HFF-Myc (cell line): ENCODE data around the gene STEAP4.

Source experiments
- DNase-seq: peaks from one replicate; pipeline ENCODE4 v3.0.0-alpha.2; 2011; ENCODE audit warnings: low read depth; ENCODE audit errors: extremely low read depth
- H3K4me3 ChIP-seq: replicated peaks from 2 replicates; pipeline ENCODE4 v1.5.1; 2011; ENCODE audit warnings: low read depth, mild to moderate bottlenecking, control low read depth, low read length
- CTCF ChIP-seq: IDR thresholded peaks from 2 replicates; pipeline ENCODE4 v1.5.1; 2012; ENCODE audit warnings: mild to moderate bottlenecking, low read depth, low read length, control low read depth; ENCODE audit errors: missing control alignments

Gene STEAP4

GRCh38 chr7:88306590-88307048, at the start of gene STEAP4:
Gene STEAP4 (minus strand): TSS chr7:88306894. CDS start chr7:88284269, 22,625 bp downstream.
- no peak for DNase-seq
- no peak within 1 kb of the TSS for H3K4me3 ChIP-seq
- no peak for TF ChIP-seq CTCF

GRCh38 chr7:88355011-88355410, 48.3 kb upstream of the STEAP4 start:
- TF ChIP-seq CTCF = no peak
- no peak for DNase-seq

GRCh38 chr7:88350118-88350517, 43.4 kb upstream of the STEAP4 start:
- no peak overlapping the region for H3K4me3 ChIP-seq
- no peak for DNase-seq
- no peak for TF ChIP-seq CTCF

More at GRCh38 chr7:88355011-88355410, 48.3 kb upstream of the STEAP4 start:
- no peak overlapping the region for H3K4me3 ChIP-seq

GRCh38 chr7:88347517-88347916, 40.8 kb upstream of the STEAP4 start:
- no peak for DNase-seq

GRCh38 chr7:88347090-88347489, 40.4 kb upstream of the STEAP4 start:
- no peak overlapping the region for H3K4me3 ChIP-seq
- DNase-seq = no peak

More at GRCh38 chr7:88347517-88347916, 40.8 kb upstream of the STEAP4 start:
- no peak overlapping the region for H3K4me3 ChIP-seq
- no peak for TF ChIP-seq CTCF

GRCh38 chr7:88346357-88346756, 39.7 kb upstream of the STEAP4 start:
- no peak for TF ChIP-seq CTCF
- no peak overlapping the region for H3K4me3 ChIP-seq
- no peak for DNase-seq

More at GRCh38 chr7:88347090-88347489, 40.4 kb upstream of the STEAP4 start:
- no peak for TF ChIP-seq CTCF
